Epidermal melanocyte (primary cell): Measurements from ENCODE around the gene CPB2.

ENCODE experiments used
- DNase-seq: peaks from one replicate; pipeline ENCODE4 v3.0.0; 2011; ENCODE audit warnings: low spot score; ENCODE audit not compliant: insufficient read length

CPB2 gene

DNA sequence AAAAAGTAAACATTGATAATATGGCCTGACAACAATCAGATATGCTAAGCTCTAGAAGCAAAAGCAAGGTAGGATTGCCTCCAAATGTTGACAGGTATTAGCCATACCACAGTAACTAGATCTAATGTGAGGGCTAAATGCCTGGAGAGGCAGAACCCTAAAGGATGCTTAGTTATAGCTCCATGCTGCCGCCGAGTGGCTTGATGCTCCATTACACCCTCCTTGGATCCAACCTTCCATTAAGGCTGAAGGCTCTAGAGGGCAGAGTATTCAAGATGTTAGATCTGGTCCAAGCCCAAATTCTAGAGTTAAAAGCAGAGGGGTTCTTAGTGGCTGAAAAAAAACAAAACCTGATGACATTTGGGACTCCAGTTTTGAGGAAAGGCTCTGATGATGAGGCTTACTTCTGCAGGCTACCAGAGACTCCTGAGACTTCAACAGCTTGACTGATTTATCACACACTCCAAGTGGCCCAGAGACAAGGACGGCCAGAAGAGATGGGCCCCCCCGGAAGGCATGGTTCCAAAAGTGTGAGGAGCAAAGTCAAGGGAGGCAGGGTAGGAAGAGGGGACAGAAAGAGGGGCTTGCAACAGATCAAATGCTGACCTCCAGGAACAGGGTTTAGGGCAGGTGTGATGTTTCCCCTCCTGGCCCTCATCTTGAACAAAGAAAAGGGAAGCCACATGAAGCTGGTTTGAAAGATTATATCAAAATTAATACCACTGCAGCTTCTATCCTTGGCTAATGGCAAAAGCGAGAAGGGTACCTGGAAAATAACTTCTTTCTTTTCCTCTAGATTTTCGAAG, 21.9 kb upstream of the CPB2 start:
- DNase-seq = peak; percentile 65

GRCh38 chr13:46126056-46126455, 21.2 kb upstream of the CPB2 start:
- DNase-seq = no peak

DNA sequence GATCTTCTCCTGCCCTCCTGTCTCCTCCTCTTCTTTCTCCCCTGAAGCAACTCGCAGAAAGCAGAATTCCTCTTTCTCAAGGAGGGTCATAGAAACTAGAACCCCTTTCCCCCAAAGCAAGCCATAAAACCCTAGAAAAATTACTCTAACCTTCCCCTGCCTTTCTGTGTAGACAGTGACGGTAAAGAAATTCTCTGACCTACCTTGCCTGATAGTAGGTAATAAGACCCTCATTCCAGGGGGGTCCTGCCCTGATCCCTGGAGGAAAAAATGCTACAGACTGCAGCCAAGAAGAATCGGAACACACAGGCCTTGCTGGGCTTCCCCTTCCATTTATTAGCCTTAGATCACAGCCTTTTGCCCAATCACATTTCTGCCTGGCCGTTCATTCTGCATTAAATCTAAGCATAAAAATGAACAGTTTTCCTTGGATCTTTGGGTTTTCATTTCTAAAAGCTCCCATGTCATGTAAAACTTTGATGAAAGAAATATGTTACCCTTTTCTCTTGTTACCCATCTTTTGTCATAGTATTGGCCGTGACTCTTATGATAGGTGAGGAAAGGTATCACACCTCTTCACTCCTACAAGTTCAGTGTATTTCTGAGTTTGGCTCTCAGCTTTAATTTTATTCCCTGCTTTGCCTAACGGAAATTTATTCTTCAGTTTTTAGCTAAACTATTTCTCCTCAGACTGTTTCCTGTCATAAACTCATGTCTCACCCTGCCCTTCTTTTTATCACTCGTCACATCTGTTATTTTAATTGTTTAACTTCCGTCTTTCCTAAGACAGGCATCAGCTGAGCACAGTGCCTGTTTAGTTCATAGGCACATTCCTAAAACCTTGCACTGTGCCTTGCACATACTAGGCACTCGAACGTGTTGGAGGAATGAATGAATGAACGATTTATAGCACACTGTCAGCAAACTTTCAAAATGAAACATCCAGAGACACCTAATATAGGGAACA, 20.4 kb upstream of the CPB2 start:
- no peak for DNase-seq

GRCh38 chr13:46124531-46124966, 19.7 kb upstream of the CPB2 start:
- no peak for DNase-seq

- no peak for DNase-seq
Observed at GRCh38 chr13:46122304-46122703, 17.5 kb upstream of the CPB2 start.

- DNase-seq = no peak
Observed at GRCh38 chr13:46121597-46122163, 16.8 kb upstream of the CPB2 start.

DNA sequence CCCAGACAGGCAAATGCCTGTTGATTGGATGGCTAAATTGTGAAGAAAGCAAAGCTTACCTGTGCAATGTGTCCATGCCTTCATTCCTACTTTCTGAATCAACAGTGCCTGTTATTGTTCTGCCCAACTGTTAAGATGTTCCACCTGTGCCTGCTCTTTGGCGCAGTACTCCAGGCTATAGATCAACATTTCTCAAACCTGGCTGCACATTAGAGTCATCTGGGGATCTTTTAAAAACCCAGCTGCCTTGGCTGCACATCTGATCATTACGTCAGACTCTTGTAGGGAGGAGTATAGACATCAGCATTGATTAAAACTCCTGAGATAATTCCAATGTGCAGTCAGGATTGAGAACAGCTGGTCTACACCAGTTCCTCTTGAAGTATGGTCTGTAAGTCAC, 16.2 kb upstream of the CPB2 start:
- no peak for DNase-seq

GRCh38 chr13:46119883-46120614, 15.2 kb upstream of the CPB2 start:
- no peak for DNase-seq

- DNase-seq = no peak
Observed at GRCh38 chr13:46116653-46117502, 12.0 kb upstream of the CPB2 start.

GRCh38 chr13:46114613-46115012, 9.8 kb upstream of the CPB2 start:
- no peak for DNase-seq

GRCh38 chr13:46113596-46113995, 8.8 kb upstream of the CPB2 start:
- no peak for DNase-seq

DNA sequence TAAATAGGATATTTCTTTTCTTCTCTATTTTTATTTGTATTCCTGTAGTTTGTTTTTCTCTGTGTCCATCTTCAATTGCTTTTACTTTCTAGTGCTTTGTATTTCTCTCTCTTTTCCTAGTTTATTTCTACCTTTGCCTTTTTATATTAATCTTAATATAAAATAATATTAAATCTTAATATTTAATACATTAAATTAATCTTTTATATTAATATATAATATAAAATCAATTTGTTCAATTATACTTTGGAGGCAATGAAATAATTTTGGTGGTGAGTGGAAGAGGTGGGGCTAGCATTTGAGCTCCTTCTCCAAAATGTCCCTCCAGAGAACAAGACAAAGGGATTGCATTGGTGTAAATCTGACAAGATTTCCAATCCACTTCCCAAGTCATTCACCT, 6.3 kb upstream of the CPB2 start:
- no peak for DNase-seq

- no peak for DNase-seq
Observed at GRCh38 chr13:46109451-46109850, 4.6 kb upstream of the CPB2 start.

- DNase-seq = no peak
Observed at GRCh38 chr13:46106839-46107371, 2.1 kb upstream of the CPB2 start.

DNA sequence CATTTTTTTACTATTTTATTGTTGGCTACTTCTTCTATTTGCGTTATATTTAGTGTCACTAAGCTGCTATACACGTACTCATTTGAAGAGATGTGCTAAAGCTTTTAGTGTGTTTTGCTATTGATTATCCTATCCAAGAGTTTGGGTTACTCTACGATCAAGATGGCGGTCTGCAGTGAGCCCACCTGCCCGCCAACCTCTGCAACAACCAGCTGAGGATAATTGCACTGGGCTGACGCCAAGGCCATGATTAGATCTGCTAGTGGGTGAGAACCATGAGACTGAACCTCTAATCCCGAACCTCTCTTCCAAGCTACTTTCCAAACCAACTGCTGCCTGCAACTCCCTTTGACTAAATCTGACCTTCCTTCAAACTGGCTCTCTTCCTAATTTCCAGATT, 1.8 kb downstream of the CPB2 start:
- DNase-seq = no peak

DNA sequence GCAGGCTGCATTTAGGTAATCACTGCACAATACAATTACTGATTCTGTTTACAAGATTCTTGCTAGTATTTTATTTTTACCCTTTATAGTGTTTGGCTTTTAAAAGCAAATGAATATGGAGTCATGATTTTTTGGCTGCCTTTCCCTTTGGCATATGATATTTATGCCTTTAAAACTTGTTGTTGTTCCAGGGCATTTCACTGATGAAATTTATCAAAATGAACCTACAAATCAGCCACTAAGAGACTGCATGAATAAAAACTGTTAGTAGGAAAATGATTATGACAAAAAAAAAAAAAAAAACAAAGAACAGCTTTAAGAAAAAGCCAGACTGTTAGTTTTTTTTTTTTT, 2.6 kb downstream of the CPB2 start:
- DNase-seq = no peak

- no peak for DNase-seq
Observed at GRCh38 chr13:46101484-46102254, 3.2 kb downstream of the CPB2 start.

DNA sequence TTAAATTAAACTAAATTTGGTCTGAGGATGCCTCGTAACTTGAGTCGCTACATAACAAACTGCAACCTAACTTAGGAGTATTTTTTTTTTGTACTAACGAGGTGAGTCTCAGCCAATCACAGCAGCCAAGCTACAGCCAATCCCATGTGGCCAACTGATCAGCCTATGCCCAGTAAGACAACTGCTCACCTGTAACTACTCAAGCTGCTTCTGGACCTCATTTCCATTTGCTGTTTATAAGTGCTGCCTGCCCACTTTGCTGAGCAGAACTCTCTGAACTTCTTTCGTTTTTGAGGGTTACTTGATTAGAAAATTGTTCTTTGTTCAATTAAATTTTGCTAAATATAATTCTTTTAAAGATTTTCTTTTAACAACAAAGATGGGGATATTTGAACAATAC, 3.8 kb downstream of the CPB2 start:
- no peak for DNase-seq

DNA sequence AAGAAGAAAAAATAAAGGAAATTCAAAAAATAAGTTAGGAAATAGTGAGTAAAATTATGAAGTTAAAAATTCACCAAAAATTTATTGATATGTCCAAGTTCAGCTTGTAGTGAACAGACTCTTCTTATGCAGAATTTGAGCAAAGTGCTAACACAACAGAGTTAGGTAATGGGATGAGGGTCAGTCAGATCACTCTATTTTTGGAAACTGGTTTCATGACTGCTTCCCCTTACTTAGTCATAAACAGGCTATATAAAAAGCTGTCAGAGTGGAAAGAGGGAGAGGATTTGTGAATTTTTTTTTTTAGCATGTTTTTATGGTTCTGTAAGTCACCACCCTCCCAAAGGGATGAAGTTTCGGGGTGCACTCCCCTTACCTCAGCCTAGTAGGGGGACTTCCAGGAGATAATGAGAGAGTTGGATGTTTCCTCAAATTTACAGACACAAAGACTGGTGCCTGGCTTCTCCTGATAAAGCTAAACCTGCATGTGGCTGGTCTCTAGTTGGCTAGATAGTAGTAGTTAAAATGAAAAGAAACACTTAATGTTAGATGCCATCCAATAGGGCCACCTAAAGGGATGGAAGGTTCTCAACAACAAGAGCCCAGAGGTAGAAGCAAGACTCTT, 4.5 kb downstream of the CPB2 start:
- no peak for DNase-seq
